ENCODE data around the gene CFLAR.

GRCh38 chr2:201167546-201167945, 51.6 kb downstream of the CFLAR start:
- no peak for TF ChIP-seq CTCF (IDR thresholded peaks at IDR 0.05; ENCODE audit: low read length)
- TF ChIP-seq EZH2phosphoT487 (IDR thresholded peaks at IDR 0.05; ENCODE audit: low read length), result no peak
